H54 (cell line): ENCODE measurements around the gene KLC1.

Experiments
- DNase-seq: peaks from one replicate; pipeline ENCODE4 v3.0.0; 2011; ENCODE audit warnings: low spot score, mixed read lengths; ENCODE audit not compliant: insufficient read length
- FAIRE-seq: peaks from 3 replicates; lab custom pipeline; 2011; peaks lifted over from hg19 to GRCh38; lab: Jason Lieb, UNC
- POLR2A ChIP-seq: IDR thresholded peaks from 2 replicates; pipeline ENCODE4 v1.6.1; 2011; ENCODE audit warnings: low read depth, mild to moderate bottlenecking, low read length

KLC1 gene

DNA sequence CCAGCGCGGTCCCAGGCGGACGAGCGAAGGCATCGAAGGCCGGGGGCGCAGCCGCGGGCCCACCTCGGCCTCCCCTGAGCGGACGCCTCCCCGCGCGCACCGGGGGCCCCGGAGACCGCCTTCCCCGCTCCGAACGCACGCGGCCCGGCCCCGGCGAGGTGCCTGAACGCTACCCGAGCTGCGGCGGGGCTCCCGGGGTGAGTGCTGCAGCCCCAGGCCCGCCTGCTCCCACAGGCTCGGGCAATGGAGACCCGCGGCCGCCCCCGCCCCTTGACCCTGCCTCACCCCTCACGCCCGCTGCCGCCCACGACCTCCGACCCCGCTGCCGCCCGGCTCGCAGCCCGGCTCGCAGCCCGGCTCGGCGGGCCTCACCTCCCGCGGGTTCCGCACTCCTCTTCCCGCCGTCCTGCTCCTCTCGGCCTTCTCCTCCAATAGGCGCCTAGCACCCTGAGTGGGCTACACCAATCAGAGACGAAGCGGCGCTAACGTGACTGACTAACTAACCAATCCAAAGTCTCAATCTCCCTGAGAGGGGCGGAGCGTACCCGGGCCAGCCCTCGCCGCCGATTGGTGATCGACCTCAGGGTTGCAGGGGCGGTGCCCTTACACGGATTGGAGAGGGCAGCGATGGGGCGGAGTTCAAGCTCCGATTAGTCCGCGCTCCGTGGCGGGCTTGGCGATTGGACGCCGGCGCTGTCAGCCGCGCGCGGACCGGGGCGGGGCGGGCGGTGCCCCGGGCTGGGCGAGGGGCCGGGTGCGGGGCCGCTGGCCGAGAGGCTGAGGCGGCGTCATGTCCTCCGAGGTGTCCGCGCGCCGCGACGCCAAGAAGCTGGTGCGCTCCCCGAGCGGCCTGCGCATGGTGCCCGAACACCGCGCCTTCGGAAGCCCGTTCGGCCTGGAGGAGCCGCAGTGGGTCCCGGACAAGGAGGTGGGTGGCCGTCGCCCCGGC lies 86.3 kb downstream of the KLC1 start, which contains the start of the genes XRCC3 and ZFYVE21:
XRCC3 (minus strand) TSS at position 400 of the 949 bp plus-strand sequence. CDS start 4,364 bp downstream, outside the sequence.
ZFYVE21 (plus strand) TSS at position 759 of the 949 bp plus-strand sequence; CDS start at position 791, 32 bp downstream.
- FAIRE-seq (peak; percentile 92), DNase-seq (peak; percentile 99)
- peak; percentile 85 for TF ChIP-seq POLR2A

DNA sequence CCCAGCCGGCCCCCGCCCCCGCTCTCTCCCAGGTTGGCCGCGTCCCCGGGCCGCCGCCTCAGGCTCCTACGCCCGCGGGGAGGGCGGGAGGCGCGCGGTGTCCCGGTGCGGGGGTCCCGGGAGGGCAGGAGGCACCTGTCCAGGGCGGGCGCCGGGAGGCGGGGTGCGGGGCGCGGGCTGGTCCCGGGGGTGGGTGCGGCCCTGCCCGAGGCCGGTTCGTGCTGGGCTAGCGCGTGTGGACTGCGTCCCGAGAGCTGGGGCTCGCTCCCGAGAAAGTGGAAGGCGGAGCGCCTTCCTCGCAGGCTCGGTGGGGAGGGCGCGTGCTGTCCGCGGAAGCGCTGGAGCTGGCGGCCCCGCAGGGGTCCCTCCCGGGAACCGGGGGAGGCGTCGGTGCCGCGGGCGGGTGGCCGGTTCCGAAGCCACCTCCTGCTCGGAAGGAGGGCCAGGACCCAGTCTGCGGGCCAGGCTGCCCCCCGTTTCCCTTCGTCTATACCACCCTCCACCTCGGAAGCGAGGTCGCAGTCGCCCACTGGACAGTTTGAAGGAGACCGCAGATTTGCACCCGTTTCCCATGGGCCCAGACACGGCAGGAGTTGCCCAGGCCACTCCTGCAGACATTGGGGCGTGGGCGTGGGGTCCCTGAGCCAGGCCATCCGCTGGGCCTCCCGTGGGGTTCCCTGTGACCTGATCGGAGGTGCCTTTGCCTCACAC lies 87.2 kb downstream of the KLC1 start:
- DNase-seq (peak; percentile 48), FAIRE-seq (no peak)

DNA sequence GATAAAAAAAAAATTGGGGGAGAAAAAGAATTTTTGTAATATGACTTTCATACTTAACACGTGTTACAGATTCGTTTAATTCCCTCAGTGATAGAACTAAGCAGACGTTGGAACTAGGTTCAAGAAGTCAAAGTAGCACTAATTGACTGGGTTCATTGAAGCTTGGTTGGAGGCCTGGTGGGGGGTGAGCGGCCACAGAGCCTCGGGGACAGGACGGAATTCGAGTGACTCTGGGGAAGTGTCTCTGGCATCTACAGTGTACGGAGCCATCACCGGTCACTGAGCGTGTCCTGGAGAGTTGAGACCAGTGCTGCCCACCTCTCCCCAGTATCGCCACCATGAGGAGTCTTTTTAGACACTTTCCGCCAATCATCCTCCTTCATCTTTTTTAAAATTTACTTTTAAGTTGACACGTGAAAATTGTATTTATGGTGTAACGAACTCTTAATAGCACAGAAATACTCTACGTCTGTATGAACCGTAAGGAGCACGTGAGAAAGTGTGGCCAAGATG lies 87.9 kb downstream of the KLC1 start:
- FAIRE-seq (no peak), DNase-seq (no peak)
- TF ChIP-seq POLR2A: no peak

More for the DNA sequence above, 87.2 kb downstream of the KLC1 start:
- no peak for TF ChIP-seq POLR2A

DNA sequence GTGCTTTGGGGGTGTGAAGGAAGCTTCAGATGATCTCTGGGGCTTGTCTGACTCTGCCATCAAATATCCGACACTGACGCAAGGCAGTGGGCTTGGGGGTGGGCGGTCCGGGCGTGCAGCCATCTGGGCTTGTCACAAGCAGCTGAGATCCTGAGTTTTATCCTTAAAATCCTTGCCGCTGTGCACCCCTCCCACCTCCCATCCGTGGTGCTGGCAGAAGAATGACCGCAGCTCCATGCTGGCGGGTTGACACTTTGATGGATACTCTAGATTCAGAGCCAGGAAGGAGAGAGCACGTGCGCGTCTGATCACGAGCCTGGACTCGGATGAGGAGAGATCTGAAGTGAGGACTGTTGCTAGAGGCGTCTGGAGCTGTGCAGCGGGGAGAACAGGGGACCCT lies 89.6 kb downstream of the KLC1 start:
- no peak for FAIRE-seq
- no peak for DNase-seq

DNA sequence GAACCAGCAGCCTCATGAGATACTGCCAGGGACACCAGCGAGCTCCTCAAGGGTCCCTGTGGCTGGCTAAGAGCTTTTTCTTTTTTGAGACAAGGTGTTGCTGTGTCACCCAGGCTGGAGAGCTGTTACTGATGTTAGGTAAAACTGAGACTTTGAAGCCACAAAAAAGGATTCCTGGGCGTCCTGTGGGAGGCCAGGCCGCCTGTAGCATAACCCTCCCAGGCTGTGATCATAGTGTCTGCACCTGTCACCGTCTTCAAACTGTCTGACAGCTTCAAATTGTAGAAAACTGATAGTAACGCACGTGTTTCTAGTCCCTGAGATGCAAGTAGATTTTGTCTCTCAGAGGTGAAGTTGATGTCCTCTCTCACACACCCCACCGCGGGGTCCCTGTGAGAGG lies 90.7 kb downstream of the KLC1 start:
- DNase-seq (no peak), FAIRE-seq (no peak)
- TF ChIP-seq POLR2A: no peak

More for the DNA sequence above, 89.6 kb downstream of the KLC1 start:
- no peak for TF ChIP-seq POLR2A

DNA sequence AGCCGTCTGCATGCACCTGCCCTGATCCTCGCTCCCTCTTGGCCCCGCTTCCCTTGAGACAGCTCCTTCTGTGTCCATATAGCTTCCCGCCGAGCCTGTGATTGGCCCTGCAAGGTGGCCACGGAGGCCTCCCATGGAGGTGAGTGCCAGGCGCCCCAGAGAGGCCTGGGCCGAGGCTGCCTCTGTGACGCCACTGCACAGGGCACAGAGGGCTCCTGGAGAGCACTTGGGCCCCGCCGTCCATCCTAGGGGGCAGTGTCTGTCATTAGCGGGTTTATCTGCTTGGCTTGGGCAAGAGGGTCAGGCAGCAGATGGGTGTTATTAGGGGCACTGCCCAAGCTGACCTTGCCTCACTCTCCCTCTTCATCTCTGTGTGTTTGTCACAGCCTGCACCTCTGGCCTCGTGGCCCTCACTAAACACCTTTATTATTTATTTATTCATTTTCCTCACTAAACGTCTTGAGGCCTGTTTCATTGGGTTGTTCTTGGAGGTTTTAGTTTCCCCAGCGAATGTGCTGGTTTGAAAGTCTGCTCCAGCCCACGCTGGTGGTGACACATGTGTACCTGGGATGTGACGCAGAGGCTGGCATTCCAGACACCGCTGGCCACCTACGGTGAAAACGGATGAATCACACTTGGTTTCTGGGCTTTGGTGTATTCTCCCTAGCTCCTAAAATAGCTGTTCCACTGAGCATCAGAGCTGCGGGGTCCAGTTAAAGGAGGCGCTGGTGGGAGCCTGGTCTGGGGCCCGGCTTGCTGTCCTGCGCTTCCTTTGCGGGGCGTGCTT lies 92.5 kb downstream of the KLC1 start:
- no peak for TF ChIP-seq POLR2A
- FAIRE-seq: peak; percentile 99
- peak; percentile 97 for DNase-seq

DNA sequence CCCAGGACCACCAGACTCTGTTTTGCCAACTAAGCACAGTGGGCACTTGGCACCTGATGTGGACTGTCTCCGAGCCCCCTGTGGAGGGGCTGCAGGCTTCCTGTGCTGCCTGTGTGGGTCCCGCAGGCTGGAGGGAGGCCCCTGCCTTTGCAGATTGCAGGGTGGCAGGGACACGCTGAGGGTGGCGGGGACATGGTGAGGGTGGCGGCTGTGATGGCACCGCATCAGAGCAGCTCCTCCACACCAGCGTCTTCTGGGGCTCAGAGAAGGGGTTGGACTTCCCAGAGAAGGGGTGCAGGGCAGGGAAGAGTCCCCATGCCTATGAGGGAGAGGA lies 94.7 kb downstream of the KLC1 start:
- no peak for TF ChIP-seq POLR2A
- DNase-seq (no peak), FAIRE-seq (no peak)

DNA sequence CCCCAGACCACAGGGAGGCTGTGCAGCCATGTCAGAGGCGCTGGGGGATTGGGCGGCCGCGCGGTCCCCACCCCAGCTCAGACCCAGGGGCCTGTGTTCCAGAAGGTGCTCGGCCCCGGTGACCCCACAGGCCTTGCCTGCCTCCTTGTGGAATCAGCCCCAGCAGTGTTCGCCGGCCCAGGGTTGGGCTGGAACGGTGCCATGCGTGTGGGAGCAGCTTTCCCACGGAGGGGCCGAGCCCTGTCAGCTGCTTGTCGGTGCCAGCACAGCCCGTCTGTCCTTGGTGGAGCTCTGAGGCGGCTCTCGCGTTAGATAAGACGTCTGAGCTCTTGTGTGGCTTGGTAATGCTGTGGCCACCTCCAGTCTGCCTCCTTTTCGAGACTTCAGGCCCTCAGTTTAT lies 95.1 kb downstream of the KLC1 start:
- FAIRE-seq (no peak), DNase-seq (no peak)
- TF ChIP-seq POLR2A: no peak

DNA sequence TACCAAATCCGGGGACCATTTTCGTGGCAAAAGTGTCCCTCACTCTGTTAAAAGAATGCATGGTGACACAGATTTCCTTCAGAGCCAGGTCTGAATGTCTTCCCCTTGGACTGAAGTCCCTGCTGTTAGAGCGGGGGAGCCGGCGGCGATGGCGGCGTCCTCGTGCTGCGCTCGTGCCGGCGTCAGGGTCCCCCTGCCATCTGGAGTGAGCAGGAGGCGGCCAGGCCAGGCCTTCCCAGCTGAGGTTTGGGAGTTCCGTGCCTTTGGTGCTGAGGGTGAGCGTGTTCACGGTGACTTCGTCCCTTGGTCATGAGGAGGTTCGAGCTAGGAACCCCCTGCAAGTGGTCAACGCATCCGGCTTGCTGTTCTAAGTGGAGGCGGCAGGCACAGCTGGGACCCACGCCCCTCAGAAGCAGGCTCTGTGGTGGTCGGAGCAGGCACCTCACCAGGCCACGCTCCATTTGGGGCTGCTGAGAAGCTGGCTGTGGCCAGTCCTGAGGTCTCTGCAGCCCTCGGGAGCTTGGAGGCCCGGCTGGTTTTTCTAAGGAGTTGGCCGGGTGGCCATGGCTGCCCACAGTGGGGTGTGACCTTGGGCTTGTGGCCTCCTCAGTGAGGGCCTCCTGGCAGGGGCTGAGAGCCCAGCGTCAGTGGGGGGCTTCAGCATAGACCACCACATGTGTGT lies 96.1 kb downstream of the KLC1 start:
- TF ChIP-seq POLR2A: no peak
- no peak for FAIRE-seq
- no peak for DNase-seq

DNA sequence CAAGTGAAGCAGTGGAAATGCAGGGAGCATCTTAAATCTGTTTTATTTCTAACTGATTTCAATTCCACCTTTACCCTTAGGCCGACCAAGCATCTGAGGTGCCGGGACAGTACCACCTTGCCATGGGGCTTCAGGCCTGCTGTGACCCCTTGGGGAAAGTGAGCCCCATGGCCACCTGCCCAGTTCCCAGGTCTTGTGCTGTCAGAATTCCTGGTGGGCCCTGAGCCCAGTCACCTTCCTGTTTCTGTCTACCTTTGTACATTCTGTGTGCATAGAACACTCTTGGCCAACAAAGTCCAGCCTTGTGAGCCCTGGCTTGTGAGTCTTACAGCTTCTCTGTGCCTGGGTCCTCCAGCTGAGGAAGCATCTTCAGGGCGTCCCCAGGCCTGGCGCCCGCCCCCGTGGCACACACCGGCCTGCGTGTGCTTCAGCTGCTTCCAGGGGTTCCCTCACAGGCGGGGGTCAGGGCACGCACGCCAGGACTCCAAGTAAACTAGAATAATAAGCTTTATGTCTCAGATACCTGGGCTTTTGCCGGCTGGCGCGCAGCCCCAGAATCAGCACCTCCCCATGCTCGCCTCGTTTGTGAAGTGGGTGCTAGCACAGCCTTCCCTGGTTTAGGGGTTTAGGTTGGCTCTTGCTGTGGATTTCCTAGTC lies 96.9 kb downstream of the KLC1 start:
- no peak for TF ChIP-seq POLR2A
- DNase-seq (no peak), FAIRE-seq (no peak)

DNA sequence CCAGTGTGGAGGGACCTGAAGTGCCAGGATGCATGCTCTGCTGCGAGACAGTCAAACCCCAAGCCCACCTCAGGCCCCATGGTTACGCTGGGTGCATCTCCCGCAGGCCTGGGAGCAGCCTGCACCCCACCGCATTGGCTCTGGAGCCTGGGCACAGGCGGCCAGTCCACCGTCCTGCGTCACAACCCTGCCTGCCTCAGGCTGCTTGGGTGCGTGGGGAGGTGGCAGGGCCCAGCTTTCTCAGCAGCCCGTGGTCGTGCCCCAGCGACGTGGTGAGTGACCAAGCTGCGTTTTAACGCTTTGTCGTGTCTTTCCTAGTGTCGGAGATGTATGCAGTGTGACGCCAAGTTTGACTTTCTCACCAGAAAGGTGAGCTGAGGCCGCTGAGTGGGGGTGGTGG lies 97.5 kb downstream of the KLC1 start:
- no peak for TF ChIP-seq POLR2A
- no peak for FAIRE-seq

DNA sequence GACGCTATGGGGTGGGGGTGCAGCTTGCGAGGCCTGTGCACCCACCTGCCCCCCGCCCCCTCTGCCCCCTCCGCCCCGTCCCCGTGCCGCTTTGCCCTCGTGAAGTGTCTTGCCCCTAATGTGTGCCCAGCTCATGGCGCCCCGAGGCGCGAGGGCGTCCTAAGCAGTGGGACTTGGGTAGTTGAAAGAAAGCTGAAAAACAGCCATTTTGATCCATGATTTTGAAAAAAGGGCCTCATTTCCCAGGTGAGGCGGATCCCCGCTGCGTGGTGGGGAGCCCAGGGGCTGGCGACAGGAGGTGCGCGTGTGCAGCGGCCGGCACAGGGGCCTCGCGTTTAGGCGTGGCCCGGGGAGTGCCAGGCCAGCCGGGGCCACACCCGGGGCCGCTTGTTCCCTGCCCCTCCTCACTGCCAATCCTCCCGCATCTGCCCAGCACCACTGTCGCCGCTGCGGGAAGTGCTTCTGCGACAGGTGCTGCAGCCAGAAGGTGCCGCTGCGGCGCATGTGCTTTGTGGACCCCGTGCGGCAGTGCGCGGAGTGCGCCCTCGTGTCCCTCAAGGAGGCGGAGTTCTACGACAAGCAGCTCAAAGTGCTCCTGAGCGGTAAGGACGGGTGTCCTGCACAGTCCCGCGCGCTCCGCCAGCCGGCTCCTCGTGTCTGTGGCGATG lies 98.4 kb downstream of the KLC1 start:
- no peak for TF ChIP-seq POLR2A
- DNase-seq (no peak), FAIRE-seq (no peak)

More for the DNA sequence above, 97.5 kb downstream of the KLC1 start:
- DNase-seq: no peak
